Loucy (cell line): ENCODE data around the gene SEC23B.
"Not testable (repeated sequence)": the region's sequence is repeated elsewhere in the genome, so short reads cannot be mapped to it uniquely, and the experiment has no call there.

Experiments
- EZH2phosphoT487 ChIP-seq: fragments of 200-600 bp; IDR thresholded peaks from 2 replicates; pipeline ENCODE4 v1.6.1; 2018; ENCODE audit warnings: antibody characterized with exemption, mild to moderate bottlenecking, moderate library complexity, borderline replicate concordance
- TF ChIP-seq, protein P1 (sequence below): fragments of 200-600 bp; sonication (generic); conservative IDR thresholded peaks from 2 replicates; pipeline ENCODE4 v1.5.1; 2014; ENCODE audit warnings: mild to moderate bottlenecking, antibody characterized with exemption, low read length

DNA sequence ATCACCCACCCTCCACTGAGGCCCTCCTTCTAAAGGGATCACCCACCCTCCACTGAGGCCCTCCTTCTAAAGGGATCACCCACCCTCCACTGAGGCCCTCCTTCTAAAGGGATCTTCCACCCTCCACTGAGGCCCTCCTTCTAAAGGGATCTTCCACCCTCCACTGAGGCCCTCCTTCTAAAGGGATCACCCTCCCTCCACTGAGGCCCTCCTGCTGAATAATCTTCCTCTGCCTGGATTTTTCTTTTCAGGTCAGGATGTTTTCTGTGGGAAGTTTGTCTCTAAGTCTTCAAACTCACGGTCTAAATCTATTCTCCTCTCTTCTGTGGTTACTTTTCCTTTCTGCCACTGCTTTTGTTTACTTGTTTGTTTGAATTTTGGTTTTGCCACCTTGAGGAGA lies 6.1 kb upstream of the SEC23B start:
- TF ChIP-seq EZH2phosphoT487: not testable (repeated sequence)
- TF ChIP-seq, protein P1, sequence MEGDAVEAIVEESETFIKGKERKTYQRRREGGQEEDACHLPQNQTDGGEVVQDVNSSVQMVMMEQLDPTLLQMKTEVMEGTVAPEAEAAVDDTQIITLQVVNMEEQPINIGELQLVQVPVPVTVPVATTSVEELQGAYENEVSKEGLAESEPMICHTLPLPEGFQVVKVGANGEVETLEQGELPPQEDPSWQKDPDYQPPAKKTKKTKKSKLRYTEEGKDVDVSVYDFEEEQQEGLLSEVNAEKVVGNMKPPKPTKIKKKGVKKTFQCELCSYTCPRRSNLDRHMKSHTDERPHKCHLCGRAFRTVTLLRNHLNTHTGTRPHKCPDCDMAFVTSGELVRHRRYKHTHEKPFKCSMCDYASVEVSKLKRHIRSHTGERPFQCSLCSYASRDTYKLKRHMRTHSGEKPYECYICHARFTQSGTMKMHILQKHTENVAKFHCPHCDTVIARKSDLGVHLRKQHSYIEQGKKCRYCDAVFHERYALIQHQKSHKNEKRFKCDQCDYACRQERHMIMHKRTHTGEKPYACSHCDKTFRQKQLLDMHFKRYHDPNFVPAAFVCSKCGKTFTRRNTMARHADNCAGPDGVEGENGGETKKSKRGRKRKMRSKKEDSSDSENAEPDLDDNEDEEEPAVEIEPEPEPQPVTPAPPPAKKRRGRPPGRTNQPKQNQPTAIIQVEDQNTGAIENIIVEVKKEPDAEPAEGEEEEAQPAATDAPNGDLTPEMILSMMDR: not testable (repeated sequence)
